HL-60 (cell line): ENCODE data around the gene UNC13B.

Source experiments
- DNase-seq, 2 experiments: peaks; one replicate each; pipeline ENCODE4 v3.0.0-alpha.2; 2010 to 2020; ENCODE audit warnings: low read depth in 1 of 2, low spot score in 1 of 2
- H3K27ac ChIP-seq: fragments of 250-450 bp; sonication (Bioruptor Pico); replicated peaks from 2 replicates; pipeline ENCODE4 v1.5.1; 2020; ENCODE audit warnings: mild to moderate bottlenecking, moderate library complexity
- H3K27me3 ChIP-seq: fragments of 250-450 bp; sonication (Bioruptor Pico); 2 replicates; pipeline ENCODE4 v1.5.1; 2021; ENCODE audit warnings: mild to moderate bottlenecking, moderate library complexity; ENCODE audit not compliant: insufficient read depth, poor library complexity, severe bottlenecking
- H3K4me3 ChIP-seq: replicated peaks from 2 replicates; pipeline ENCODE4 v1.5.1; 2011; ENCODE audit warnings: mild to moderate bottlenecking, control low read depth, low read length; ENCODE audit not compliant: insufficient read depth
- GABPA ChIP-seq: IDR thresholded peaks from 2 replicates; pipeline ENCODE4 v1.6.1; 2012; ENCODE audit warnings: low read depth
- POLR2AphosphoS5 ChIP-seq: IDR thresholded peaks from 2 replicates; pipeline ENCODE4 v1.6.1; 2012; ENCODE audit warnings: low read depth
- SPI1 ChIP-seq: IDR thresholded peaks from 2 replicates; pipeline ENCODE4 v1.6.1; 2012; ENCODE audit warnings: low read depth, mild to moderate bottlenecking, borderline replicate concordance
- TF ChIP-seq, protein P1 (sequence below): IDR thresholded peaks from 2 replicates; pipeline ENCODE4 v1.6.1; 2012; ENCODE audit warnings: low read depth; ENCODE audit not compliant: insufficient replicate concordance
- TF ChIP-seq, protein P2 (sequence below): IDR thresholded peaks from one replicate; pipeline ENCODE4 v1.5.1; 2011; ENCODE audit warnings: low read length, control low read depth, inconsistent platforms; ENCODE audit not compliant: insufficient read depth

UNC13B gene

DNA sequence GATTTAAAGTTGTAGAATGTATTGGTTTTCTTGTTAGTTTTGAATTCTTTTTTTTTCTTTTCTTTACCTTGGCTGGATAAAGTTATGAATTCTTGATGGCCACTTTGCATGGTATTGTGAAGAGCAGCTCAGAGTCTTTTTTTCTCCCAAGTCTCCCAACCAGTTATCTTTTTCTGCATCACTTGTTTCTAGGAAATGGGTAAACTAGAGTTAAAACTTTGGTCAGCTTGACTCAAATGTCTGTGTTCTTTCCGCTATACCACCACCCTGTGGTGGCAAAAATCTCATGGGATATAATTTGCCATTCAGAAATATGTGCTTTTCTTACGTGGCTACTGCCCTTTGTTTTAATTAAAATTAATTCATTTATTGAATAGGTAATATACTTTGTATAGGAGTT is 113.2 kb downstream of the UNC13B start:
- Histone ChIP-seq H3K27ac (no peak overlapping the region), H3K4me3 (no peak overlapping the region), H3K27me3 (no peaks in the 10 kb centered on the region)
- no peak for DNase-seq
- TF ChIP-seq GABPA (no peak), SPI1 (no peak), POLR2AphosphoS5 (no peak)
- TF ChIP-seq, protein P1, sequence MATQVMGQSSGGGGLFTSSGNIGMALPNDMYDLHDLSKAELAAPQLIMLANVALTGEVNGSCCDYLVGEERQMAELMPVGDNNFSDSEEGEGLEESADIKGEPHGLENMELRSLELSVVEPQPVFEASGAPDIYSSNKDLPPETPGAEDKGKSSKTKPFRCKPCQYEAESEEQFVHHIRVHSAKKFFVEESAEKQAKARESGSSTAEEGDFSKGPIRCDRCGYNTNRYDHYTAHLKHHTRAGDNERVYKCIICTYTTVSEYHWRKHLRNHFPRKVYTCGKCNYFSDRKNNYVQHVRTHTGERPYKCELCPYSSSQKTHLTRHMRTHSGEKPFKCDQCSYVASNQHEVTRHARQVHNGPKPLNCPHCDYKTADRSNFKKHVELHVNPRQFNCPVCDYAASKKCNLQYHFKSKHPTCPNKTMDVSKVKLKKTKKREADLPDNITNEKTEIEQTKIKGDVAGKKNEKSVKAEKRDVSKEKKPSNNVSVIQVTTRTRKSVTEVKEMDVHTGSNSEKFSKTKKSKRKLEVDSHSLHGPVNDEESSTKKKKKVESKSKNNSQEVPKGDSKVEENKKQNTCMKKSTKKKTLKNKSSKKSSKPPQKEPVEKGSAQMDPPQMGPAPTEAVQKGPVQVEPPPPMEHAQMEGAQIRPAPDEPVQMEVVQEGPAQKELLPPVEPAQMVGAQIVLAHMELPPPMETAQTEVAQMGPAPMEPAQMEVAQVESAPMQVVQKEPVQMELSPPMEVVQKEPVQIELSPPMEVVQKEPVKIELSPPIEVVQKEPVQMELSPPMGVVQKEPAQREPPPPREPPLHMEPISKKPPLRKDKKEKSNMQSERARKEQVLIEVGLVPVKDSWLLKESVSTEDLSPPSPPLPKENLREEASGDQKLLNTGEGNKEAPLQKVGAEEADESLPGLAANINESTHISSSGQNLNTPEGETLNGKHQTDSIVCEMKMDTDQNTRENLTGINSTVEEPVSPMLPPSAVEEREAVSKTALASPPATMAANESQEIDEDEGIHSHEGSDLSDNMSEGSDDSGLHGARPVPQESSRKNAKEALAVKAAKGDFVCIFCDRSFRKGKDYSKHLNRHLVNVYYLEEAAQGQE: no peak
- TF ChIP-seq, protein P2, sequence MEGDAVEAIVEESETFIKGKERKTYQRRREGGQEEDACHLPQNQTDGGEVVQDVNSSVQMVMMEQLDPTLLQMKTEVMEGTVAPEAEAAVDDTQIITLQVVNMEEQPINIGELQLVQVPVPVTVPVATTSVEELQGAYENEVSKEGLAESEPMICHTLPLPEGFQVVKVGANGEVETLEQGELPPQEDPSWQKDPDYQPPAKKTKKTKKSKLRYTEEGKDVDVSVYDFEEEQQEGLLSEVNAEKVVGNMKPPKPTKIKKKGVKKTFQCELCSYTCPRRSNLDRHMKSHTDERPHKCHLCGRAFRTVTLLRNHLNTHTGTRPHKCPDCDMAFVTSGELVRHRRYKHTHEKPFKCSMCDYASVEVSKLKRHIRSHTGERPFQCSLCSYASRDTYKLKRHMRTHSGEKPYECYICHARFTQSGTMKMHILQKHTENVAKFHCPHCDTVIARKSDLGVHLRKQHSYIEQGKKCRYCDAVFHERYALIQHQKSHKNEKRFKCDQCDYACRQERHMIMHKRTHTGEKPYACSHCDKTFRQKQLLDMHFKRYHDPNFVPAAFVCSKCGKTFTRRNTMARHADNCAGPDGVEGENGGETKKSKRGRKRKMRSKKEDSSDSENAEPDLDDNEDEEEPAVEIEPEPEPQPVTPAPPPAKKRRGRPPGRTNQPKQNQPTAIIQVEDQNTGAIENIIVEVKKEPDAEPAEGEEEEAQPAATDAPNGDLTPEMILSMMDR: no peak

DNA sequence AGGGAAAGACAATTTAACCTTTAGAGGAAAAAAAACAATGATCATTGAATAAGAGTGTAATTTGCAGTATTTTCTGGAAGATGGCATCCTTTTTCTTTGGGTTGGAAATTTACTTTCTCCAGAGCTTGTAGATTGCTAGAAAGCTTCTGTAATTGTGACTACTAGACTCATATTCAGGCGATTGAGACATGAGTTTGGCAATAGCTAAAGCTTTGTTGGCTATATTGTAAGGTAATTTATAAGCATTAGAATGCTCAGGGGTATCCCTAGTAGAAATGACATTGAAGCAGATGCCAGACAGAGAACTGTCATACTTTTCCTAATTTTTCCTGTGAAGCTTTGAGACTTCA is 115.3 kb downstream of the UNC13B start:
- TF ChIP-seq POLR2AphosphoS5 (no peak), SPI1 (no peak), GABPA (no peak)
- TF ChIP-seq, protein P2: no peak
- TF ChIP-seq, protein P1: no peak
- no peak for DNase-seq
- Histone ChIP-seq H3K27me3 (no peaks in the 10 kb centered on the region), H3K27ac (no peak overlapping the region), H3K4me3 (no peak overlapping the region)

DNA sequence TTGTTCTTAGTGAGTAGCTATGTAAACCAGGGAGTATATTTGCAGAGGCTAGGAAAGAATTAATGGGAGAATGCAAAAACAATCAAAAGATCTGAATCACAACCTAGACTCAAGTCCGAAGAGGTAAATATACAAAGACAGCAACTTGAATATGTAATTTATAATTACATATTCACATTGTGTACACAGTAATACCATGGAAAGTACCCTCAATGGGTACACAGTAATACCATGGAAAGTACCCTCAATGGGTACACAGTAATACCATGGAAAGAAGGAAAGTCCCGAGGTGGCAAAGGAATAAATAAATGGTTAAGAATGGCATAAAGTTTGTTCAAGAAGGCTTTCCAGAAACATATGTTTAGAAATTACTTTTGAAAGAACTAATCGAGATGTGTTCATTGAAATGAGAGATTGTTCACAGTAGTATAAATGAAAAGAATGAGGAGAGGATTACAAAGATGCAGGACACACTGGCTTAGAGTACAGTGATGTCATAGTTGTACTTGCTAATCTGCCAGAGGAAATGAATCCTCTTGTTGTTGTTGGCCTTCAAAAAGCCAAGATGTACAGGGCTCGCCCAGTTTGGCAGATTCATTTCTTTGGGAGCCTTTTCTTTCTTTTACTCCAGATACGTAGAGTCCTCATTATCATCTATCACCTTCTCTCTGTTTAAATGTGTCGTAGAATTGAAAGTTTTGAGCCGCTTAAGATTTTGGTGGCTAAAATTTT is 116.0 kb downstream of the UNC13B start:
- no peak overlapping the region for H3K27ac ChIP-seq
- TF ChIP-seq POLR2AphosphoS5 (no peak), GABPA (no peak), SPI1 (no peak)
- TF ChIP-seq, protein P2: no peak
- TF ChIP-seq, protein P1: no peak
- no peaks in the 10 kb centered on the region for H3K27me3 ChIP-seq
- no peak for DNase-seq
- H3K4me3 ChIP-seq: no peak overlapping the region
